ENCODE measurements around the gene COMMD10. TPM values are rescaled to one million over a fixed set of nuclear protein-coding genes. Genes with fewer than 3 reads are reported as not detected.

The COMMD10 gene
- total RNA-seq, 1 donor from 2014 or later: 23.3 TPM

GRCh38 chr5:116274251-116274650, 189.4 kb downstream of the COMMD10 start:
- Mint-ChIP-seq H3K4me3 (no peak overlapping the region), H3K27me3 (ENCODE audit: low read depth) (no peaks in the 10 kb centered on the region), H3K9me3 (peaks cover 46% of the 10 kb centered on the region), H3K4me1 (no peaks in the 10 kb centered on the region), H3K36me3 (peaks cover 22% of the 10 kb centered on the region), H3K27ac (no peak overlapping the region)
- no peak for TF ChIP-seq CTCF (IDR thresholded peaks at IDR 0.05; ENCODE audit: unreplicated experiment)
- DNase-seq (ENCODE audit: low spot score in 2 of 2, unreplicated experiment in 2 of 2): no peak

- no peak overlapping the region for H3K27ac Mint-ChIP-seq
- no peak for DNase-seq (ENCODE audit: low spot score in 2 of 2, unreplicated experiment in 2 of 2)
- H3K4me3 Mint-ChIP-seq: no peak overlapping the region
- no peaks in the 10 kb centered on the region for H3K27me3 Mint-ChIP-seq (ENCODE audit: low read depth)
- H3K4me1 Mint-ChIP-seq: no peaks in the 10 kb centered on the region
- H3K36me3 Mint-ChIP-seq: peaks cover 22% of the 10 kb centered on the region
- TF ChIP-seq CTCF (IDR thresholded peaks at IDR 0.05; ENCODE audit: unreplicated experiment): no peak
- H3K9me3 Mint-ChIP-seq: peaks cover 46% of the 10 kb centered on the region
These were observed 190.5 kb downstream of the COMMD10 start for GRCh38 chr5:116275282-116275681.

GRCh38 chr5:116276952-116277351, 192.1 kb downstream of the COMMD10 start:
- Mint-ChIP-seq H3K27me3 (ENCODE audit: low read depth) (no peaks in the 10 kb centered on the region), H3K36me3 (peaks cover 20% of the 10 kb centered on the region), H3K4me1 (no peaks in the 10 kb centered on the region), H3K9me3 (peaks cover 40% of the 10 kb centered on the region), H3K27ac (no peak overlapping the region), H3K4me3 (no peak overlapping the region)
- TF ChIP-seq CTCF (IDR thresholded peaks at IDR 0.05; ENCODE audit: unreplicated experiment): no peak
- DNase-seq (ENCODE audit: low spot score in 2 of 2, unreplicated experiment in 2 of 2): no peak

- H3K36me3 Mint-ChIP-seq: peaks cover 12% of the 10 kb centered on the region
- H3K9me3 Mint-ChIP-seq: peaks cover 36% of the 10 kb centered on the region
- H3K4me1 Mint-ChIP-seq: no peaks in the 10 kb centered on the region
- DNase-seq (ENCODE audit: low spot score in 2 of 2, unreplicated experiment in 2 of 2): no peak
- no peak overlapping the region for H3K27ac Mint-ChIP-seq
- no peak overlapping the region for H3K4me3 Mint-ChIP-seq
- H3K27me3 Mint-ChIP-seq (ENCODE audit: low read depth): no peaks in the 10 kb centered on the region
- TF ChIP-seq CTCF (IDR thresholded peaks at IDR 0.05; ENCODE audit: unreplicated experiment): no peak
These were observed 195.5 kb downstream of the COMMD10 start for GRCh38 chr5:116280149-116280803.

- Mint-ChIP-seq H3K4me3 (no peak overlapping the region), H3K36me3 (peaks cover 12% of the 10 kb centered on the region), H3K4me1 (no peaks in the 10 kb centered on the region), H3K27me3 (ENCODE audit: low read depth) (no peaks in the 10 kb centered on the region), H3K27ac (no peak overlapping the region), H3K9me3 (peaks cover 41% of the 10 kb centered on the region)
- no peak for TF ChIP-seq CTCF (IDR thresholded peaks at IDR 0.05; ENCODE audit: unreplicated experiment)
- no peak for DNase-seq (ENCODE audit: low spot score in 2 of 2, unreplicated experiment in 2 of 2)
These were observed 196.5 kb downstream of the COMMD10 start for GRCh38 chr5:116281309-116281708.

All from mesothelial cell of epicardium (in vitro differentiated cells).